HEK293 (cell line): ENCODE measurements around the gene SVIL.

ENCODE experiments used
- HOXD13 ChIP-seq: sonication (generic); formaldehyde crosslinking; IDR thresholded peaks from 2 replicates; pipeline ENCODE4 v1.8.0; 2022; ENCODE audit warnings: missing genetic modification reagents, borderline replicate concordance
- MEIS1 ChIP-seq: sonication (generic); formaldehyde crosslinking; IDR thresholded peaks from 2 replicates; pipeline ENCODE4 v1.8.1; 2022; ENCODE audit warnings: missing genetic modification reagents, mild to moderate bottlenecking, borderline replicate concordance
- PATZ1 ChIP-seq: fragments of 450-650 bp; formaldehyde crosslinking; IDR thresholded peaks from 2 replicates; pipeline ENCODE4 v1.5.1; 2016; ENCODE audit warnings: missing biosample characterization, missing genetic modification characterization
- TCF7L2 ChIP-seq: IDR thresholded peaks from 2 replicates; pipeline ENCODE4 v1.6.1; 2011; ENCODE audit warnings: low read depth, mild to moderate bottlenecking, inconsistent platforms, low read length, moderate library complexity, borderline replicate concordance
- WT1 ChIP-seq: fragments of 450-650 bp; formaldehyde crosslinking; IDR thresholded peaks from 2 replicates; pipeline ENCODE4 v1.5.1; 2016; ENCODE audit warnings: missing biosample characterization, missing genetic modification characterization
- ZBTB17 ChIP-seq: fragments of 450-650 bp; formaldehyde crosslinking; IDR thresholded peaks from 2 replicates; pipeline ENCODE4 v1.5.1; 2016; ENCODE audit warnings: missing biosample characterization, missing genetic modification characterization
- ZBTB20 ChIP-seq: fragments of 450-650 bp; formaldehyde crosslinking; IDR thresholded peaks from 2 replicates; pipeline ENCODE4 v1.5.1; 2016; ENCODE audit warnings: missing biosample characterization, missing genetic modification characterization
- ZBTB44 ChIP-seq: fragments of 450-650 bp; IDR thresholded peaks from 2 replicates; pipeline ENCODE4 v1.5.1; 2018; ENCODE audit warnings: missing biosample characterization, mild to moderate bottlenecking, missing genetic modification characterization
- ZEB2 ChIP-seq: fragments of 450-650 bp; formaldehyde crosslinking; IDR thresholded peaks from 2 replicates; pipeline ENCODE4 v1.5.1; 2016; ENCODE audit warnings: missing biosample characterization, missing genetic modification characterization
- ZFHX2 ChIP-seq: fragments of 450-650 bp; formaldehyde crosslinking; conservative IDR thresholded peaks from 2 replicates; pipeline ENCODE4 v1.5.1; 2016; ENCODE audit warnings: missing biosample characterization, missing genetic modification characterization
- ZFP3 ChIP-seq: fragments of 450-650 bp; formaldehyde crosslinking; IDR thresholded peaks from 2 replicates; pipeline ENCODE4 v1.5.1; 2016; ENCODE audit warnings: low read depth, missing biosample characterization, missing genetic modification characterization
- ZIC2 ChIP-seq: fragments of 450-650 bp; formaldehyde crosslinking; IDR thresholded peaks from 2 replicates; pipeline ENCODE4 v1.5.1; 2016; ENCODE audit warnings: missing biosample characterization, missing genetic modification characterization
- ZNF2 ChIP-seq: fragments of 450-650 bp; formaldehyde crosslinking; IDR thresholded peaks from 2 replicates; pipeline ENCODE4 v1.5.1; 2016; ENCODE audit warnings: missing biosample characterization, missing genetic modification characterization
- ZNF214 ChIP-seq: fragments of 450-650 bp; formaldehyde crosslinking; IDR thresholded peaks from 2 replicates; pipeline ENCODE4 v1.5.1; 2017; ENCODE audit warnings: missing biosample characterization, mild to moderate bottlenecking, missing genetic modification characterization, borderline replicate concordance
- ZNF239 ChIP-seq: fragments of 450-650 bp; formaldehyde crosslinking; IDR thresholded peaks from 2 replicates; pipeline ENCODE4 v1.5.1; 2016; ENCODE audit warnings: missing biosample characterization, missing genetic modification characterization
- ZNF335 ChIP-seq: fragments of 450-650 bp; formaldehyde crosslinking; conservative IDR thresholded peaks from 2 replicates; pipeline ENCODE4 v1.5.1; 2016; ENCODE audit warnings: missing biosample characterization, missing genetic modification characterization
- ZNF37A ChIP-seq: fragments of 450-650 bp; IDR thresholded peaks from 2 replicates; pipeline ENCODE4 v1.5.1; 2018; ENCODE audit warnings: missing biosample characterization, missing genetic modification characterization
- ZNF423 ChIP-seq: fragments of 450-650 bp; formaldehyde crosslinking; IDR thresholded peaks from 2 replicates; pipeline ENCODE4 v1.5.1; 2016; ENCODE audit warnings: missing biosample characterization, missing genetic modification characterization
- ZNF449 ChIP-seq: fragments of 450-650 bp; formaldehyde crosslinking; IDR thresholded peaks from 2 replicates; pipeline ENCODE4 v1.5.1; 2017; ENCODE audit warnings: missing biosample characterization, mild to moderate bottlenecking, missing genetic modification characterization, moderate library complexity
- ZNF488 ChIP-seq: fragments of 450-650 bp; formaldehyde crosslinking; IDR thresholded peaks from 2 replicates; pipeline ENCODE4 v1.5.1; 2016; ENCODE audit warnings: missing biosample characterization, missing genetic modification characterization
- ZNF501 ChIP-seq: fragments of 450-650 bp; formaldehyde crosslinking; IDR thresholded peaks from 2 replicates; pipeline ENCODE4 v1.5.1; 2016; ENCODE audit warnings: missing biosample characterization, missing genetic modification characterization
- ZNF510 ChIP-seq: fragments of 450-650 bp; formaldehyde crosslinking; IDR thresholded peaks from 2 replicates; pipeline ENCODE4 v1.5.1; 2018; ENCODE audit warnings: mild to moderate bottlenecking, missing genetic modification characterization, missing biosample characterization; ENCODE audit not compliant: insufficient replicate concordance
- ZNF530 ChIP-seq: fragments of 450-650 bp; formaldehyde crosslinking; IDR thresholded peaks from 2 replicates; pipeline ENCODE4 v1.5.1; 2016; ENCODE audit warnings: low read depth, missing biosample characterization, missing genetic modification characterization
- ZNF580 ChIP-seq: fragments of 450-650 bp; formaldehyde crosslinking; IDR thresholded peaks from 2 replicates; pipeline ENCODE4 v1.5.1; 2016; ENCODE audit warnings: missing biosample characterization, missing genetic modification characterization
- ZNF600 ChIP-seq: fragments of 450-650 bp; formaldehyde crosslinking; IDR thresholded peaks from 2 replicates; pipeline ENCODE4 v1.5.1; 2016; ENCODE audit warnings: missing biosample characterization, missing genetic modification characterization
- ZNF610 ChIP-seq: fragments of 450-650 bp; formaldehyde crosslinking; IDR thresholded peaks from 2 replicates; pipeline ENCODE4 v1.5.1; 2016; ENCODE audit warnings: missing biosample characterization, missing genetic modification characterization, borderline replicate concordance
- ZNF654 ChIP-seq: fragments of 450-650 bp; formaldehyde crosslinking; IDR thresholded peaks from 2 replicates; pipeline ENCODE4 v1.5.1; 2016; ENCODE audit warnings: low read depth, missing biosample characterization, missing genetic modification characterization
- ZNF704 ChIP-seq: fragments of 450-650 bp; formaldehyde crosslinking; IDR thresholded peaks from 2 replicates; pipeline ENCODE4 v1.5.1; 2016; ENCODE audit warnings: missing biosample characterization, missing genetic modification characterization
- ZNF830 ChIP-seq: fragments of 450-650 bp; IDR thresholded peaks from 2 replicates; pipeline ENCODE4 v1.5.0; 2018; ENCODE audit warnings: missing biosample characterization, missing genetic modification characterization, low read depth, mild to moderate bottlenecking, moderate library complexity
- ZSCAN5A ChIP-seq: fragments of 450-650 bp; formaldehyde crosslinking; IDR thresholded peaks from 2 replicates; pipeline ENCODE4 v1.5.1; 2016; ENCODE audit warnings: missing biosample characterization, missing genetic modification characterization
- ZXDB ChIP-seq: fragments of 450-650 bp; formaldehyde crosslinking; IDR thresholded peaks from 2 replicates; pipeline ENCODE4 v1.5.1; 2016; ENCODE audit warnings: missing biosample characterization, missing genetic modification characterization

The SVIL gene

GRCh38 chr10:29535012-29535777 is 99.6 kb downstream of the SVIL start (continued):
- TF ChIP-seq ZFP3 (tag by site-specific recombination) (no peak), ZNF214 (tag by site-specific recombination) (no peak), ZNF530 (tag by site-specific recombination) (no peak), ZBTB44 (peak; percentile 52; the same call in 1 of the 2 replicates), ZNF600 (tag by site-specific recombination) (peak; percentile 65; the same call in 1 of the 2 replicates), ZEB2 (tag by site-specific recombination) (peak; percentile 79), ZNF654 (0 out of 2 replicates have a peak, but pooled peaks have one; percentile 29), ZNF580 (tag by site-specific recombination) (peak; percentile 67), ZNF510 (tag by site-specific recombination) (no peak), ZNF37A (no peak), ZNF488 (tag by site-specific recombination) (no peak), ZBTB20 (tag by site-specific recombination) (no peak), ZNF335 (tag by site-specific recombination) (no peak), ZFHX2 (peak; percentile 38; the same call in 1 of the 2 replicates), ZSCAN5A (tag by site-specific recombination) (no peak), ZNF830 (tag by site-specific recombination) (no peak), ZXDB (tag by site-specific recombination) (peak; percentile 74), ZNF501 (tag by site-specific recombination) (peak; percentile 71; the same call in 1 of the 2 replicates), WT1 (tag by site-specific recombination) (peak; percentile 97), ZNF610 (0 out of 2 replicates have a peak, but pooled peaks have one; percentile 16), ZBTB17 (peak; percentile 28; the same call in 1 of the 2 replicates), PATZ1 (tag by site-specific recombination) (no peak), ZNF2 (tag by site-specific recombination) (no peak), ZNF449 (tag by site-specific recombination) (0 out of 2 replicates have a peak, but pooled peaks have one; percentile 5), ZIC2 (tag by site-specific recombination) (no peak), ZNF239 (tag by site-specific recombination) (no peak), HOXD13 (CRISPR knock-in tag) (0 out of 2 replicates have a peak, but pooled peaks have one; percentile 71), TCF7L2 (peak; percentile 41; the same call in 1 of the 2 replicates), ZNF704 (tag by site-specific recombination) (no peak), MEIS1 (CRISPR knock-in tag) (no peak), ZNF423 (tag by site-specific recombination) (no peak)
